Endodermal cell (in vitro differentiated cells): ENCODE data around the gene ANKH. TPM values are rescaled to one million over a fixed set of nuclear protein-coding genes. Genes with fewer than 3 reads are reported as not detected.
"Not testable (repeated sequence)": the region's sequence is repeated elsewhere in the genome, so short reads cannot be mapped to it uniquely, and the experiment has no call there.

Source experiments
- DNase-seq: peaks from one replicate; pipeline ENCODE4 v3.0.0-alpha.2; 2017
- H3K27ac ChIP-seq: 2 replicates; pipeline ENCODE4 v1.5.1; 2013; ENCODE audit warnings: mild to moderate bottlenecking, low read depth, low read length, moderate library complexity
- H3K27me3 ChIP-seq: 2 replicates; pipeline ENCODE4 v1.6.1; 2013; ENCODE audit warnings: mild to moderate bottlenecking, low read length, moderate library complexity; ENCODE audit not compliant: insufficient read depth, control insufficient read depth, poor library complexity, severe bottlenecking
- H3K36me3 ChIP-seq: 2 replicates; pipeline ENCODE4 v1.7.0; 2013; ENCODE audit warnings: mild to moderate bottlenecking, low read length, moderate library complexity; ENCODE audit not compliant: control insufficient read depth, insufficient read depth
- H3K4me1 ChIP-seq: one replicate; pipeline ENCODE4 v1.7.0; 2013; ENCODE audit warnings: low read length; ENCODE audit not compliant: control insufficient read depth, insufficient read depth
- H3K4me3 ChIP-seq: 2 replicates; pipeline ENCODE4 v1.5.1; 2013; ENCODE audit warnings: mild to moderate bottlenecking, low read length, moderate library complexity
- H3K9ac ChIP-seq: 2 replicates; pipeline ENCODE4 v1.6.1; 2013; ENCODE audit warnings: mild to moderate bottlenecking, low read length, moderate library complexity; ENCODE audit not compliant: poor library complexity, severe bottlenecking; ENCODE audit errors: extremely low read depth
- H3K9me3 ChIP-seq: 2 replicates; pipeline ENCODE4 v1.6.1; 2013; ENCODE audit warnings: mild to moderate bottlenecking, low read length, moderate library complexity; ENCODE audit not compliant: control insufficient read depth
- H3K27ac Mint-ChIP-seq: 2 replicates; pipeline ENCODE4 v1.8.0; 2020; ENCODE audit warnings: mixed read lengths
- H3K27me3 Mint-ChIP-seq: 2 replicates; pipeline ENCODE4 v1.8.0; 2021; ENCODE audit warnings: mild to moderate bottlenecking, mixed read lengths; ENCODE audit not compliant: insufficient read depth
- H3K36me3 Mint-ChIP-seq: 2 replicates; pipeline ENCODE4 v1.8.0; 2020; ENCODE audit warnings: low read depth, mixed read lengths
- H3K4me1 Mint-ChIP-seq: 2 replicates; pipeline ENCODE4 v1.8.0; 2020; ENCODE audit warnings: mixed read lengths
- H3K4me3 Mint-ChIP-seq: 2 replicates; pipeline ENCODE4 v1.8.0; 2020; ENCODE audit warnings: mild to moderate bottlenecking, moderate library complexity, mixed read lengths
- H3K9me3 Mint-ChIP-seq: 2 replicates; pipeline ENCODE4 v1.8.0; 2020; ENCODE audit warnings: mild to moderate bottlenecking, mixed read lengths
- WGBS, 2 experiments: methylation state at CpG; one replicate each; pipeline versions ENCODE4 v1.1.5 to v1.1.7; 2013; ENCODE audit warnings: missing lambda C conversion rate in 2 of 2, mixed read lengths in 1 of 2; ENCODE audit not compliant: insufficient coverage in 1 of 2, insufficient read length in 1 of 2; 5-methylcytosine and 5-hydroxymethylcytosine counted together
- total RNA-seq, 2 donors: library from RNA; stranded (reverse); fragmentation: NEBNext Ultra II Directional in 1 of 2; extraction: Animal tissue kit (Norgen Biotek cat#: 25700) in 1 of 2; gene quantifications; 2 replicates in 1 of 2; 3 replicates in 1 of 2; pipeline ENCODE4 v1.2.1, GENCODE V29; 2021
- TF ChIP-seq, protein P1 (sequence below): fragments of 200-600 bp; sonication (generic); conservative IDR thresholded peaks from 2 replicates; pipeline ENCODE4 v1.5.0; 2021; ENCODE audit warnings: antibody characterized with exemption, mild to moderate bottlenecking

ANKH gene
- total RNA-seq, 2 donors from 2014 or later = 26.5 to 43.4 TPM

DNA sequence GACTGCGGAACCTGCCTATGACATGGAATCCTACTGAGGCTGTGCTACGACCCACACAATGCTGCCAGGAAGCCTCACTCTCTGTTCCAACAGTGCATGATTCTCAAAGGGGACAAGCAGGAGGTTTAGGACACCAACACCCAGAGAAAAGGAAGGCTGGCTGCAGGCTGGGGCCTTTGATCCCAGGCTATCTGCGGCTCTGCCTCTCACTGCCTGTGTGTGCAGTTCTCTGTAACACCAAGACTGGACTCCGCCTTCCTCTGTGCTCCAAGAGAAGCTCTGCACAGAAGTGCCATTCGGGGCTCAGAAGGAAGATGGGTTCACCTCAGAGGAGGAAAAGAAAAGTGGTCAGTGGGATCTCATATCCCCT, 20.5 kb downstream of the ANKH start:
- H3K27me3 ChIP-seq = no peaks in the 10 kb centered on the region
- TF ChIP-seq, protein P1, sequence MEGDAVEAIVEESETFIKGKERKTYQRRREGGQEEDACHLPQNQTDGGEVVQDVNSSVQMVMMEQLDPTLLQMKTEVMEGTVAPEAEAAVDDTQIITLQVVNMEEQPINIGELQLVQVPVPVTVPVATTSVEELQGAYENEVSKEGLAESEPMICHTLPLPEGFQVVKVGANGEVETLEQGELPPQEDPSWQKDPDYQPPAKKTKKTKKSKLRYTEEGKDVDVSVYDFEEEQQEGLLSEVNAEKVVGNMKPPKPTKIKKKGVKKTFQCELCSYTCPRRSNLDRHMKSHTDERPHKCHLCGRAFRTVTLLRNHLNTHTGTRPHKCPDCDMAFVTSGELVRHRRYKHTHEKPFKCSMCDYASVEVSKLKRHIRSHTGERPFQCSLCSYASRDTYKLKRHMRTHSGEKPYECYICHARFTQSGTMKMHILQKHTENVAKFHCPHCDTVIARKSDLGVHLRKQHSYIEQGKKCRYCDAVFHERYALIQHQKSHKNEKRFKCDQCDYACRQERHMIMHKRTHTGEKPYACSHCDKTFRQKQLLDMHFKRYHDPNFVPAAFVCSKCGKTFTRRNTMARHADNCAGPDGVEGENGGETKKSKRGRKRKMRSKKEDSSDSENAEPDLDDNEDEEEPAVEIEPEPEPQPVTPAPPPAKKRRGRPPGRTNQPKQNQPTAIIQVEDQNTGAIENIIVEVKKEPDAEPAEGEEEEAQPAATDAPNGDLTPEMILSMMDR = no peak
- H3K4me1 ChIP-seq = peaks cover 18% of the 10 kb centered on the region
- no peak overlapping the region for H3K27ac ChIP-seq
- no peaks in the 10 kb centered on the region for H3K36me3 ChIP-seq
- DNase-seq = no peak
- Mint-ChIP-seq H3K36me3 (no peaks in the 10 kb centered on the region), H3K4me3 (peak overlapping the region; percentile 13), H3K27ac (no peak overlapping the region), H3K9me3 (no peaks in the 10 kb centered on the region), H3K4me1 (peaks cover 29% of the 10 kb centered on the region), H3K27me3 (no peaks in the 10 kb centered on the region)
- H3K9me3 ChIP-seq = no peaks in the 10 kb centered on the region
- H3K4me3 ChIP-seq = peak overlapping the region; percentile 13
- 78 to 84% methylated on average over 3 to 5 of the region's 5 CpGs for WGBS, 2 experiments
- H3K9ac ChIP-seq = no peak overlapping the region

DNA sequence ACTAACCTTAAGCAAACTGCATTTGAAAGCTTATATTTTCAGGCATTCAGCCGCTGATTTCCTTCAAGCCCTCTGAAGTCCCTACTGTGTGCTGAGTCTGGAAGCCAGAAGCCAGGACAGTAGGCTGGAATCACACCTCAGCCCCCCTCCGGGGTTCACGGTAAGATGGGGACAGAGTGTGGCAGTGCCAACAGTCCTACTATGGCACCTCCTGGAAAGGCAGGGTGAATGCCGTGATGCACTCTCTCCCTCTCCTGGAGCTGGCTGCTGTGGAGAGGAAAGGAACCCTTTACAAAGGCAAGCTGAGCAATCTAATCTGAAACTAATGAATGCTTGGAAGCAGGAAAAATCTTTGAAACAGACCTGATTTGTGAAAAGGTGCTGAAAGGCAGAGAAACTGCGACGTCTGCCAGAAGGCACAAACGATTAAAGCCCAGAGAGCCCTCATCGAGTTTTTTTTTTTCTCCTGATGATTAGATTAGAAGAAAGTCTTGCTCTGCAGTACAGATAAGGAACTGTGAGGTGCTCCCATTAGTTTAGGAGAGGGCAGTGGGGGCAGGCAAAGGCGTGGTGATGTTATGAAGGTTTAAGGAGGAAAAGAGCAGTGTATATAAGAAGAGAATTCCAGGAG, 21.0 kb downstream of the ANKH start:
- H3K27ac ChIP-seq = no peak overlapping the region
- Mint-ChIP-seq H3K36me3 (no peaks in the 10 kb centered on the region), H3K9me3 (no peaks in the 10 kb centered on the region), H3K4me1 (peaks cover 29% of the 10 kb centered on the region), H3K27ac (no peak overlapping the region), H3K4me3 (no peak overlapping the region), H3K27me3 (no peaks in the 10 kb centered on the region)
- H3K4me3 ChIP-seq = peak overlapping the region; percentile 13
- no peaks in the 10 kb centered on the region for H3K27me3 ChIP-seq
- TF ChIP-seq, protein P1 = no peak
- H3K4me1 ChIP-seq = peaks cover 18% of the 10 kb centered on the region
- no peaks in the 10 kb centered on the region for H3K36me3 ChIP-seq
- no peak overlapping the region for H3K9ac ChIP-seq
- WGBS, 2 experiments = 70 to 84% methylated on average over 6 to 9 of the region's 9 CpGs
- DNase-seq = no peak
- no peaks in the 10 kb centered on the region for H3K9me3 ChIP-seq

GRCh38 chr5:14849516-14850294, 21.9 kb downstream of the ANKH start:
- H3K4me1 ChIP-seq = peaks cover 18% of the 10 kb centered on the region
- H3K36me3 ChIP-seq = no peaks in the 10 kb centered on the region
- Mint-ChIP-seq H3K27me3 (no peaks in the 10 kb centered on the region), H3K27ac (no peak overlapping the region), H3K4me1 (peaks cover 29% of the 10 kb centered on the region), H3K9me3 (no peaks in the 10 kb centered on the region), H3K36me3 (no peaks in the 10 kb centered on the region), H3K4me3 (no peak overlapping the region)
- H3K4me3 ChIP-seq = no peak overlapping the region
- H3K27me3 ChIP-seq = no peaks in the 10 kb centered on the region
- 86 to 97% methylated on average over 7 to 14 of the region's 14 CpGs for WGBS, 2 experiments
- no peak for DNase-seq
- no peak overlapping the region for H3K9ac ChIP-seq
- H3K27ac ChIP-seq = no peak overlapping the region
- TF ChIP-seq, protein P1 = no peak
- H3K9me3 ChIP-seq = no peaks in the 10 kb centered on the region

DNA sequence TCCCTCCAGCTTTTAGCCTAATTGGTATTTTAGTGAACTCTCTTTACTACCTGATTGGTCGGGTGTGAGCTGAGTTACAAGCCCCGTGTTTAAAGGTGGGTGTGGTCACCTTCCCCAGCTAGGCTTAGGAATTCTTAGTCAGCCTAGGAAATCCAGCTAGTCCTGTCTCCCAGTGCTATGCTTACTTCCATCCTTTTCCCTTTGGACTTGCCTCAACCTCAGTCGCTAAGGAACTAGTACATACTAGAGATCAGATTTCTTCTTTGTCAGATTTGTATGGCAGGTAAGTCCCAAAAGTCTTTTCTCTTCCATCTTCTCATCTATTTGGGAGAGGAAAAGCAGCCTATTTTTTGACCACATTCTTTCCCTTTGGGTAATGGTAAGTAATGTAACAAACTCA, 22.6 kb downstream of the ANKH start:
- 81 to 89% methylated on average over 3 of the region's 3 CpGs for WGBS, 2 experiments
- H3K36me3 ChIP-seq, H3K27ac ChIP-seq, H3K9me3 Mint-ChIP-seq, H3K36me3 Mint-ChIP-seq, H3K27me3 ChIP-seq, H3K9me3 ChIP-seq, H3K4me3 Mint-ChIP-seq, H3K27ac Mint-ChIP-seq, H3K4me3 ChIP-seq, H3K27me3 Mint-ChIP-seq, DNase-seq, H3K9ac ChIP-seq: not testable (repeated sequence)
- H3K4me1 Mint-ChIP-seq = peaks cover 26% of the 10 kb centered on the region
- H3K4me1 ChIP-seq = peaks cover 18% of the 10 kb centered on the region
